ENCODE results near the gene STX8.

Gene STX8

GRCh38 chr17:9224485-9224884, 351.1 kb downstream of the STX8 start:
- H3K36me3 ChIP-seq (ENCODE audit: insufficient read depth, low read length): no peaks in the 10 kb centered on the region
- H3K9ac ChIP-seq (ENCODE audit: low read depth, low read length): no peak overlapping the region
- H3K4me1 ChIP-seq (ENCODE audit: insufficient read depth, low read length): peaks cover 17% of the 10 kb centered on the region; the same call in 1 of the 2 replicates
- H3K9me3 ChIP-seq (ENCODE audit: control insufficient read depth, insufficient read depth, low read length): no peaks in the 10 kb centered on the region

- Histone ChIP-seq H3K4me1 (ENCODE audit: insufficient read depth, low read length) (peaks cover 19% of the 10 kb centered on the region; the same call in 1 of the 2 replicates), H3K9me3 (ENCODE audit: control insufficient read depth, insufficient read depth, low read length) (no peaks in the 10 kb centered on the region), H3K9ac (ENCODE audit: low read depth, low read length) (no peak overlapping the region), H3K36me3 (ENCODE audit: insufficient read depth, low read length) (no peaks in the 10 kb centered on the region)
Observed at GRCh38 chr17:9223531-9223930, 352.1 kb downstream of the STX8 start.

- Histone ChIP-seq H3K4me1 (ENCODE audit: insufficient read depth, low read length) (peaks cover 35% of the 10 kb centered on the region), H3K9ac (ENCODE audit: low read depth, low read length) (no peak overlapping the region), H3K9me3 (ENCODE audit: control insufficient read depth, insufficient read depth, low read length) (no peaks in the 10 kb centered on the region), H3K36me3 (ENCODE audit: insufficient read depth, low read length) (no peaks in the 10 kb centered on the region)
Observed at GRCh38 chr17:9221922-9222180, 353.8 kb downstream of the STX8 start.

- H3K9ac ChIP-seq (ENCODE audit: low read depth, low read length): no peak overlapping the region
- H3K4me1 ChIP-seq (ENCODE audit: insufficient read depth, low read length): peaks cover 35% of the 10 kb centered on the region
- H3K36me3 ChIP-seq (ENCODE audit: insufficient read depth, low read length): no peaks in the 10 kb centered on the region
- no peaks in the 10 kb centered on the region for H3K9me3 ChIP-seq (ENCODE audit: control insufficient read depth, insufficient read depth, low read length)
Observed at GRCh38 chr17:9221147-9221921, 354.3 kb downstream of the STX8 start.

- H3K4me1 ChIP-seq (ENCODE audit: insufficient read depth, low read length): peaks cover 34% of the 10 kb centered on the region
Observed at GRCh38 chr17:9220398-9221146, 355.0 kb downstream of the STX8 start.

GRCh38 chr17:9219631-9220397, 355.8 kb downstream of the STX8 start:
- H3K36me3 ChIP-seq (ENCODE audit: insufficient read depth, low read length): no peaks in the 10 kb centered on the region
- peaks cover 9% of the 10 kb centered on the region; the same call in 1 of the 2 replicates for H3K9me3 ChIP-seq (ENCODE audit: control insufficient read depth, insufficient read depth, low read length)
- no peak overlapping the region for H3K9ac ChIP-seq (ENCODE audit: low read depth, low read length)
- H3K4me1 ChIP-seq (ENCODE audit: insufficient read depth, low read length): peaks cover 29% of the 10 kb centered on the region

More at GRCh38 chr17:9220398-9221146, 355.0 kb downstream of the STX8 start:
- Histone ChIP-seq H3K9me3 (ENCODE audit: control insufficient read depth, insufficient read depth, low read length) (peaks cover 5% of the 10 kb centered on the region; the same call in 1 of the 2 replicates), H3K36me3 (ENCODE audit: insufficient read depth, low read length) (no peaks in the 10 kb centered on the region), H3K9ac (ENCODE audit: low read depth, low read length) (no peak overlapping the region)

GRCh38 chr17:9218911-9219310, 356.7 kb downstream of the STX8 start:
- peaks cover 9% of the 10 kb centered on the region; the same call in 1 of the 2 replicates for H3K9me3 ChIP-seq (ENCODE audit: control insufficient read depth, insufficient read depth, low read length)

GRCh38 chr17:9218064-9218635, 357.5 kb downstream of the STX8 start:
- Histone ChIP-seq H3K4me1 (ENCODE audit: insufficient read depth, low read length) (peaks cover 29% of the 10 kb centered on the region), H3K9me3 (ENCODE audit: control insufficient read depth, insufficient read depth, low read length) (peaks cover 9% of the 10 kb centered on the region; the same call in 1 of the 2 replicates), H3K9ac (ENCODE audit: low read depth, low read length) (no peak overlapping the region), H3K36me3 (ENCODE audit: insufficient read depth, low read length) (no peaks in the 10 kb centered on the region)

More at GRCh38 chr17:9218911-9219310, 356.7 kb downstream of the STX8 start:
- peaks cover 29% of the 10 kb centered on the region for H3K4me1 ChIP-seq (ENCODE audit: insufficient read depth, low read length)
- H3K9ac ChIP-seq (ENCODE audit: low read depth, low read length): no peak overlapping the region
- no peaks in the 10 kb centered on the region for H3K36me3 ChIP-seq (ENCODE audit: insufficient read depth, low read length)

- Histone ChIP-seq H3K9me3 (ENCODE audit: control insufficient read depth, insufficient read depth, low read length) (peaks cover 9% of the 10 kb centered on the region; the same call in 1 of the 2 replicates), H3K9ac (ENCODE audit: low read depth, low read length) (no peak overlapping the region)
Observed at GRCh38 chr17:9217151-9218056, 358.2 kb downstream of the STX8 start.

GRCh38 chr17:9215465-9215864, 360.2 kb downstream of the STX8 start:
- Histone ChIP-seq H3K4me1 (ENCODE audit: insufficient read depth, low read length) (peaks cover 28% of the 10 kb centered on the region), H3K9me3 (ENCODE audit: control insufficient read depth, insufficient read depth, low read length) (peaks cover 9% of the 10 kb centered on the region; the same call in 1 of the 2 replicates), H3K36me3 (ENCODE audit: insufficient read depth, low read length) (no peaks in the 10 kb centered on the region), H3K9ac (ENCODE audit: low read depth, low read length) (no peak overlapping the region)

More at GRCh38 chr17:9217151-9218056, 358.2 kb downstream of the STX8 start:
- Histone ChIP-seq H3K36me3 (ENCODE audit: insufficient read depth, low read length) (no peaks in the 10 kb centered on the region), H3K4me1 (ENCODE audit: insufficient read depth, low read length) (peaks cover 29% of the 10 kb centered on the region)

- Histone ChIP-seq H3K36me3 (ENCODE audit: insufficient read depth, low read length) (no peaks in the 10 kb centered on the region), H3K4me1 (ENCODE audit: insufficient read depth, low read length) (peaks cover 14% of the 10 kb centered on the region), H3K9ac (ENCODE audit: low read depth, low read length) (no peak overlapping the region), H3K9me3 (ENCODE audit: control insufficient read depth, insufficient read depth, low read length) (peaks cover 9% of the 10 kb centered on the region; the same call in 1 of the 2 replicates)
Observed at GRCh38 chr17:9213303-9213640, 362.3 kb downstream of the STX8 start.

- no peaks in the 10 kb centered on the region for H3K36me3 ChIP-seq (ENCODE audit: insufficient read depth, low read length)
- peaks cover 8% of the 10 kb centered on the region; the same call in 1 of the 2 replicates for H3K4me1 ChIP-seq (ENCODE audit: insufficient read depth, low read length)
- no peak overlapping the region for H3K9ac ChIP-seq (ENCODE audit: low read depth, low read length)
- peaks cover 9% of the 10 kb centered on the region; the same call in 1 of the 2 replicates for H3K9me3 ChIP-seq (ENCODE audit: control insufficient read depth, insufficient read depth, low read length)
Observed at GRCh38 chr17:9212376-9213302, 363.0 kb downstream of the STX8 start.

Measured in ES-I3 (cell line).